OCI-LY3 (cell line): ENCODE measurements around the gene NAGPA.
"Not testable (repeated sequence)": the region's sequence is repeated elsewhere in the genome, so short reads cannot be mapped to it uniquely, and the experiment has no call there.

Experiments used
- H2AFZ ChIP-seq: fragments of 200-600, 300-600 bp; shearing (Covaris generic); 2 replicates; pipeline ENCODE4 v1.6.0; 2014; ENCODE audit warnings: antibody characterized with exemption, low read depth, low read length
- H3K27ac ChIP-seq: fragments of 200-600, 300-600 bp; sonication (generic); 2 replicates; pipeline ENCODE4 v1.5.1; 2014; ENCODE audit warnings: mild to moderate bottlenecking, low read length, moderate library complexity, mixed read lengths
- H3K27me3 ChIP-seq: fragments of 200-600, 300-600 bp; sonication (generic); 2 replicates; pipeline ENCODE4 v1.6.1; 2014; ENCODE audit warnings: low read depth, low read length, mixed read lengths
- H3K36me3 ChIP-seq: fragments of 200-600, 300-600 bp; sonication (generic); replicated peaks from 2 replicates; pipeline ENCODE3; 2014; ENCODE audit warnings: low read depth, low read length, mixed read lengths
- H3K4me1 ChIP-seq: fragments of 300-600, 200-600 bp; sonication (generic); 2 replicates; pipeline ENCODE4 v1.6.1; 2014; ENCODE audit warnings: low read length, mixed read lengths
- H3K4me2 ChIP-seq: fragments of 200-600, 300-600 bp; sonication (generic); 2 replicates; pipeline ENCODE4 v1.6.1; 2014; ENCODE audit warnings: low read length, mixed read lengths
- H3K4me3 ChIP-seq: fragments of 300-600, 200-600 bp; sonication (generic); 2 replicates; pipeline ENCODE4 v1.5.1; 2014; ENCODE audit warnings: antibody characterized with exemption, mild to moderate bottlenecking, low read length, moderate library complexity
- H3K79me2 ChIP-seq: fragments of 300-600, 200-600 bp; shearing (Covaris generic); 2 replicates; pipeline ENCODE4 v1.6.1; 2014; ENCODE audit warnings: mild to moderate bottlenecking, low read length, mixed read lengths
- H3K9ac ChIP-seq: fragments of 300-600, 200-600 bp; shearing (Covaris generic); 2 replicates; pipeline ENCODE4 v1.6.0; 2014; ENCODE audit warnings: mild to moderate bottlenecking, low read length, moderate library complexity
- H3K9me3 ChIP-seq: fragments of 200-600, 300-600 bp; shearing (Covaris generic); 2 replicates; pipeline ENCODE4 v1.6.1; 2014; ENCODE audit warnings: low read length, mixed read lengths; ENCODE audit not compliant: insufficient read depth
- H4K20me1 ChIP-seq: fragments of 200-600, 300-600 bp; sonication (generic); 2 replicates; pipeline ENCODE4 v1.6.1; 2016; ENCODE audit warnings: low read length, mixed read lengths; ENCODE audit not compliant: insufficient read depth
- CTCF ChIP-seq: fragments of 200-600, 300-600 bp; sonication (generic); IDR thresholded peaks from 2 replicates; pipeline ENCODE4 v1.5.1; 2014; ENCODE audit warnings: antibody characterized with exemption, low read length, low read depth
- EZH2phosphoT487 ChIP-seq: fragments of 200-600 bp; shearing (Covaris generic); IDR thresholded peaks from 2 replicates; pipeline ENCODE4 v1.6.1; 2018; ENCODE audit warnings: antibody characterized with exemption, mixed run types, low read depth

NAGPA gene

GRCh38 chr16:5077304-5077703, 43.6 kb upstream of the NAGPA start:
- Histone ChIP-seq H3K27me3 (no peaks in the 10 kb centered on the region), H3K4me2 (no peak overlapping the region), H3K27ac (no peak overlapping the region), H3K4me1 (peaks cover 7% of the 10 kb centered on the region), H3K79me2 (peaks cover 15% of the 10 kb centered on the region), H4K20me1 (no peaks in the 10 kb centered on the region), H2AFZ (no peak overlapping the region), H3K4me3 (no peak overlapping the region), H3K9ac (no peak overlapping the region), H3K9me3 (no peaks in the 10 kb centered on the region), H3K36me3 (peaks cover 8% of the 10 kb centered on the region)
- no peak for TF ChIP-seq CTCF
- TF ChIP-seq EZH2phosphoT487: no peak

GRCh38 chr16:5075637-5076036, 41.9 kb upstream of the NAGPA start:
- Histone ChIP-seq H3K36me3 (peaks cover 8% of the 10 kb centered on the region), H4K20me1 (no peaks in the 10 kb centered on the region), H2AFZ (no peak overlapping the region), H3K4me3 (no peak overlapping the region), H3K9me3 (no peaks in the 10 kb centered on the region), H3K27ac (no peak overlapping the region), H3K27me3 (no peaks in the 10 kb centered on the region), H3K4me1 (peaks cover 14% of the 10 kb centered on the region), H3K79me2 (peaks cover 21% of the 10 kb centered on the region), H3K9ac (no peak overlapping the region), H3K4me2 (no peak overlapping the region)
- TF ChIP-seq EZH2phosphoT487 (no peak), CTCF (no peak)

GRCh38 chr16:5073771-5074170, 40.0 kb upstream of the NAGPA start:
- not testable (repeated sequence) for H3K9me3 ChIP-seq, H3K36me3 ChIP-seq, H4K20me1 ChIP-seq, H3K4me3 ChIP-seq, H3K9ac ChIP-seq, H3K27ac ChIP-seq, H3K27me3 ChIP-seq, H2AFZ ChIP-seq, H3K4me2 ChIP-seq
- peaks cover 14% of the 10 kb centered on the region for H3K4me1 ChIP-seq
- H3K79me2 ChIP-seq: peaks cover 21% of the 10 kb centered on the region

- no peaks in the 10 kb centered on the region for H3K9me3 ChIP-seq
- H3K4me3 ChIP-seq: no peak overlapping the region
- no peak overlapping the region for H3K27ac ChIP-seq
- H3K4me2 ChIP-seq: no peak overlapping the region
- H3K4me1 ChIP-seq: peaks cover 14% of the 10 kb centered on the region
- peaks cover 8% of the 10 kb centered on the region for H3K36me3 ChIP-seq
- H3K9ac ChIP-seq: no peak overlapping the region
- no peaks in the 10 kb centered on the region for H4K20me1 ChIP-seq
- peaks cover 21% of the 10 kb centered on the region for H3K79me2 ChIP-seq
- no peaks in the 10 kb centered on the region for H3K27me3 ChIP-seq
- H2AFZ ChIP-seq: no peak overlapping the region
- no peak for TF ChIP-seq CTCF
- no peak for TF ChIP-seq EZH2phosphoT487
Measured at GRCh38 chr16:5073279-5073629, 39.5 kb upstream of the NAGPA start.
